ENCODE data around the gene LGALS14.

The LGALS14 gene

GRCh38 chr19:39752390-39752789 is 48.1 kb downstream of the LGALS14 start:
- DNase-seq, result no peak

GRCh38 chr19:39752795-39753194 is 48.5 kb downstream of the LGALS14 start:
- no peak for DNase-seq

- DNase-seq, result no peak
Measured at GRCh38 chr19:39754544-39754943, 50.3 kb downstream of the LGALS14 start.

GRCh38 chr19:39754971-39755370 is 50.7 kb downstream of the LGALS14 start:
- no peak for DNase-seq
